ENCODE measurements around the gene COL27A1.

COL27A1 gene

GRCh38 chr9:114300846-114301797 lies 145.8 kb downstream of the COL27A1 start:
- in situ Hi-C loops (cut with MboI; ENCODE audit: low sequenced_read_pairs, unreplicated experiment), result no loop called here
- TF ChIP-seq, protein P1, sequence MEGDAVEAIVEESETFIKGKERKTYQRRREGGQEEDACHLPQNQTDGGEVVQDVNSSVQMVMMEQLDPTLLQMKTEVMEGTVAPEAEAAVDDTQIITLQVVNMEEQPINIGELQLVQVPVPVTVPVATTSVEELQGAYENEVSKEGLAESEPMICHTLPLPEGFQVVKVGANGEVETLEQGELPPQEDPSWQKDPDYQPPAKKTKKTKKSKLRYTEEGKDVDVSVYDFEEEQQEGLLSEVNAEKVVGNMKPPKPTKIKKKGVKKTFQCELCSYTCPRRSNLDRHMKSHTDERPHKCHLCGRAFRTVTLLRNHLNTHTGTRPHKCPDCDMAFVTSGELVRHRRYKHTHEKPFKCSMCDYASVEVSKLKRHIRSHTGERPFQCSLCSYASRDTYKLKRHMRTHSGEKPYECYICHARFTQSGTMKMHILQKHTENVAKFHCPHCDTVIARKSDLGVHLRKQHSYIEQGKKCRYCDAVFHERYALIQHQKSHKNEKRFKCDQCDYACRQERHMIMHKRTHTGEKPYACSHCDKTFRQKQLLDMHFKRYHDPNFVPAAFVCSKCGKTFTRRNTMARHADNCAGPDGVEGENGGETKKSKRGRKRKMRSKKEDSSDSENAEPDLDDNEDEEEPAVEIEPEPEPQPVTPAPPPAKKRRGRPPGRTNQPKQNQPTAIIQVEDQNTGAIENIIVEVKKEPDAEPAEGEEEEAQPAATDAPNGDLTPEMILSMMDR (IDR thresholded peaks at IDR 0.05; ENCODE audit: borderline replicate concordance, control extremely low read depth, extremely low read depth, insufficient read depth, missing control alignments), result no peak

DNA sequence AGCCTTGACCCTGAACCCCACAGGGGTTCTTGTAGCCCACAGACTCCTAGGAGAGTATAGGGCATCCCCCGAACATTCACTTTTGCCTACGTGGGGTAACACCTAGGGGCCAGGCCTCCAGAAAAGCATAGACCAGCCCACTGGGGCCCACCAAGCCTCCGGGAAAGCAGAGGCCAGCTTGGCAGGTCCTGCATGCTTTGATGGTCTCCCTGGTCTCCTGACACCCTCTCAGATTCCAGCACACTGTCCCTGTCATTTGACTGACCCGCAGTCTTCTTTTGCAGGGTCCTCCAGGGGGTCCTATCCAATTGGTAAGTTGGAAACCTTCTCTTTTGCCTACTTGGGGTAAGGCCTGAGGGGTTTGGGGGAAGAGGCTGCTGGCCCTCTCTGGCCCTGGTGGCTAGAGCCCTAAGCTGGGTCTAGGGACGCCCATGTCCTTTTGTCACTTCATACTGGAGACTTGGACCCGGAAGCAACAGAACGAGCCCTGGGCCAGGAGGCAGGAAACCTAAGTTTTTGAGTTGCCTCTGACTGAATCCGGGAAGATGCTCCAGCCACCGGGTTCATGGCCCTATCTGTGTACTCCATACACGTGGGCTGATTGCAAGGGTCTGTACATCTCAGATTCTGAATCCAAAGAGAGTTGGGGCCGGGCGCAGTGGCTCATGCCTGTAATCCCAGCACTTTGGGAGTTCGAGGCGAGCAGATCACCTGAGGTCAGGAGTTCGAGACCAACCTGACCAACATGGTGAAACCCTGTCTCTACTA lies 146.6 kb downstream of the COL27A1 start:
- TF ChIP-seq, protein P1 (IDR thresholded peaks at IDR 0.05; ENCODE audit: borderline replicate concordance, control extremely low read depth, extremely low read depth, insufficient read depth, missing control alignments), result no peak
- in situ Hi-C loops (cut with MboI; ENCODE audit: low sequenced_read_pairs, unreplicated experiment), result no loop called here
- DNase-seq (ENCODE audit: low spot score), result no peak

More at GRCh38 chr9:114300846-114301797, 145.8 kb downstream of the COL27A1 start:
- DNase-seq (ENCODE audit: low spot score), result no peak

GRCh38 chr9:114302727-114303126 lies 147.4 kb downstream of the COL27A1 start:
- TF ChIP-seq, protein P1 (IDR thresholded peaks at IDR 0.05; ENCODE audit: borderline replicate concordance, control extremely low read depth, extremely low read depth, insufficient read depth, missing control alignments), result no peak
- in situ Hi-C loops (cut with MboI; ENCODE audit: low sequenced_read_pairs, unreplicated experiment), result no loop called here
- no peak for DNase-seq (ENCODE audit: low spot score)

DNA sequence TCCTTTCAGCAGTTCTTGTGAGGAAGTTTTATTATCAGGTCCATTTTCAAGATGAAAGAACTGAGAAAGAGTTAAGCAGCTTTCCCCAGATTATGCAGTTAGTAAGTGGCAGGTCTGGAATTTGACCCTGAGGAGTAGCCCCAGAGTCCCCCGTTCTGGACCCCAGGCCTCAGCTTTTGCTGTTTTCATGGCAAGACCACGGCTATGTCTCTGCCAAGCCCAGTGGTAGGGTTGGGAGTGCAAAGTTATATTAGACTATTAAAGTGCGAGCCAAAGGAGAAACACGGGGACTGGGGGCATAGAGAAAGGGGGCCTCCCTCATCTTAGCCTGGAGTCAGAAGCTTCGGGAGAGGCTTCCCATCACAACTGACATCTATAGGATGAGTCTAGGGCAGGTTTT lies 148.2 kb downstream of the COL27A1 start:
- in situ Hi-C loops (cut with MboI; ENCODE audit: low sequenced_read_pairs, unreplicated experiment), result no loop called here
- no peak for DNase-seq (ENCODE audit: low spot score)
- TF ChIP-seq, protein P1 (IDR thresholded peaks at IDR 0.05; ENCODE audit: borderline replicate concordance, control extremely low read depth, extremely low read depth, insufficient read depth, missing control alignments), result no peak

- TF ChIP-seq, protein P1 (IDR thresholded peaks at IDR 0.05; ENCODE audit: borderline replicate concordance, control extremely low read depth, extremely low read depth, insufficient read depth, missing control alignments), result no peak
- DNase-seq (ENCODE audit: low spot score), result no peak
- in situ Hi-C loops (cut with MboI; ENCODE audit: low sequenced_read_pairs, unreplicated experiment), result no loop called here
Measured at GRCh38 chr9:114303977-114304376, 148.6 kb downstream of the COL27A1 start.

GRCh38 chr9:114304416-114305188 lies 149.3 kb downstream of the COL27A1 start:
- in situ Hi-C loops (cut with MboI; ENCODE audit: low sequenced_read_pairs, unreplicated experiment), result no loop called here
- TF ChIP-seq, protein P1 (IDR thresholded peaks at IDR 0.05; ENCODE audit: borderline replicate concordance, control extremely low read depth, extremely low read depth, insufficient read depth, missing control alignments), result no peak
- DNase-seq (ENCODE audit: low spot score), result no peak
